MM.1S (cell line): Measurements from ENCODE around the gene ITCH.
"Not testable (repeated sequence)": the region's sequence is repeated elsewhere in the genome, so short reads cannot be mapped to it uniquely, and the experiment has no call there.

ENCODE experiments used
- DNase-seq: peaks from one replicate; pipeline ENCODE4 v3.0.0-alpha.2; 2015
- H2AFZ ChIP-seq: fragments of 300-600 bp; sonication (generic); 2 replicates; pipeline ENCODE4 v1.6.0; 2016; ENCODE audit warnings: antibody characterized with exemption, low read length
- H3F3A ChIP-seq: fragments of 300-600 bp; sonication (generic); 2 replicates; pipeline ENCODE4 v1.6.1; 2016; ENCODE audit warnings: mild to moderate bottlenecking, antibody characterized with exemption, low read length, moderate library complexity, mixed read lengths; ENCODE audit not compliant: insufficient read depth
- H3K27ac ChIP-seq: fragments of 300-600 bp; sonication (generic); 2 replicates; pipeline ENCODE4 v1.5.1; 2016; ENCODE audit warnings: mild to moderate bottlenecking, low read length
- H3K27me3 ChIP-seq: fragments of 300-600 bp; sonication (generic); replicated peaks from 2 replicates; pipeline ENCODE4 v1.6.0; 2016; ENCODE audit warnings: low read length; ENCODE audit not compliant: insufficient read depth
- H3K36me3 ChIP-seq: fragments of 300-600 bp; sonication (generic); replicated peaks from 2 replicates; pipeline ENCODE4 v1.6.1; 2016; ENCODE audit warnings: mild to moderate bottlenecking, low read length, mixed read lengths; ENCODE audit not compliant: insufficient read depth
- H3K4me1 ChIP-seq: fragments of 300-600 bp; sonication (generic); 2 replicates; pipeline ENCODE4 v1.6.1; 2016; ENCODE audit warnings: low read length, mixed read lengths
- H3K4me2 ChIP-seq: fragments of 300-600 bp; sonication (generic); 2 replicates; pipeline ENCODE4 v1.6.0; 2016; ENCODE audit warnings: low read depth, low read length
- H3K4me3 ChIP-seq: fragments of 300-600 bp; sonication (generic); 2 replicates; pipeline ENCODE4 v1.5.1; 2016; ENCODE audit warnings: low read length, mixed read lengths
- H3K79me2 ChIP-seq: fragments of 300-600 bp; sonication (generic); 2 replicates; pipeline ENCODE4 v1.6.1; 2016; ENCODE audit warnings: mixed run types, low read length, mixed read lengths
- H3K9ac ChIP-seq: fragments of 300-600 bp; sonication (generic); 2 replicates; pipeline ENCODE4 v1.6.1; 2016; ENCODE audit warnings: low read length, mixed read lengths
- H3K9me2 ChIP-seq: fragments of 300-600 bp; sonication (generic); replicated peaks from 2 replicates; pipeline ENCODE4 v1.6.1; 2016; ENCODE audit warnings: mild to moderate bottlenecking, low read length, mixed read lengths; ENCODE audit not compliant: insufficient read depth
- H3K9me3 ChIP-seq: fragments of 300-600 bp; sonication (generic); replicated peaks from 2 replicates; pipeline ENCODE4 v1.6.1; 2016; ENCODE audit warnings: mild to moderate bottlenecking, low read length, mixed read lengths; ENCODE audit not compliant: insufficient read depth
- H4K20me1 ChIP-seq: fragments of 300-600 bp; sonication (generic); 2 replicates; pipeline ENCODE4 v1.6.1; 2016; ENCODE audit warnings: mild to moderate bottlenecking, low read length, moderate library complexity, mixed read lengths; ENCODE audit not compliant: insufficient read depth
- CTCF ChIP-seq: fragments of 300-600 bp; sonication (generic); IDR thresholded peaks from 2 replicates; pipeline ENCODE4 v1.5.1; 2016; ENCODE audit warnings: antibody characterized with exemption, low read length, mixed read lengths
- EZH2 ChIP-seq: fragments of 300-600 bp; sonication (generic); optimal IDR thresholded peaks from 2 replicates; pipeline ENCODE3; 2017; ENCODE audit warnings: low read depth, mild to moderate bottlenecking, antibody characterized with exemption, low read length, mixed read lengths
- EZH2phosphoT487 ChIP-seq: fragments of 300-600 bp; sonication (generic); IDR thresholded peaks from 2 replicates; pipeline ENCODE4 v1.6.1; 2018; ENCODE audit warnings: antibody characterized with exemption, low read length

Gene ITCH

GRCh38 chr20:34402461-34402860 lies 39.4 kb downstream of the ITCH start:
- TF ChIP-seq EZH2phosphoT487 (no peak), EZH2 (no peak), CTCF (no peak)
- no peaks in the 10 kb centered on the region for H3K9me2 ChIP-seq
- peak overlapping the region; percentile 12; the same call in 1 of the 2 replicates for H3K4me2 ChIP-seq
- H3K79me2 ChIP-seq = peaks cover 84% of the 10 kb centered on the region
- no peak overlapping the region for H2AFZ ChIP-seq
- H3K36me3 ChIP-seq = no peaks in the 10 kb centered on the region; the same call in 1 of the 2 replicates
- peak overlapping the region; percentile 96; the same call in 1 of the 2 replicates for H3K27ac ChIP-seq
- H3K27me3 ChIP-seq = no peaks in the 10 kb centered on the region
- no peaks in the 10 kb centered on the region for H4K20me1 ChIP-seq
- H3K9ac ChIP-seq = no peak overlapping the region
- peaks cover 58% of the 10 kb centered on the region for H3K4me1 ChIP-seq
- no peaks in the 10 kb centered on the region for H3K9me3 ChIP-seq
- no peak overlapping the region for H3K4me3 ChIP-seq
- no peak for DNase-seq
- peaks cover 53% of the 10 kb centered on the region for H3F3A ChIP-seq

GRCh38 chr20:34403063-34403827 lies 40.2 kb downstream of the ITCH start:
- DNase-seq = peak; percentile 24
- Histone ChIP-seq H3K4me1 (peaks cover 66% of the 10 kb centered on the region), H3F3A (peaks cover 53% of the 10 kb centered on the region), H3K9me2 (no peaks in the 10 kb centered on the region), H4K20me1 (no peaks in the 10 kb centered on the region), H3K9me3 (no peaks in the 10 kb centered on the region), H3K79me2 (peaks cover 85% of the 10 kb centered on the region), H3K4me3 (peak overlapping the region; percentile 21), H3K9ac (peak overlapping the region; percentile 48; the same call in 1 of the 2 replicates), H3K4me2 (peak overlapping the region; percentile 53), H3K36me3 (no peaks in the 10 kb centered on the region), H2AFZ (no peak overlapping the region), H3K27me3 (no peaks in the 10 kb centered on the region), H3K27ac (peak overlapping the region; percentile 96)
- no peak for TF ChIP-seq EZH2

GRCh38 chr20:34403908-34404307 lies 40.8 kb downstream of the ITCH start:
- no peaks in the 10 kb centered on the region for H4K20me1 ChIP-seq
- peaks cover 72% of the 10 kb centered on the region for H3K4me1 ChIP-seq
- no peak for TF ChIP-seq EZH2
- H3K9ac ChIP-seq = peak overlapping the region; percentile 48; the same call in 1 of the 2 replicates
- no peaks in the 10 kb centered on the region for H3K9me3 ChIP-seq
- peak; percentile 44 for DNase-seq
- peaks cover 85% of the 10 kb centered on the region for H3K79me2 ChIP-seq
- H2AFZ ChIP-seq = no peak overlapping the region
- no peaks in the 10 kb centered on the region for H3K9me2 ChIP-seq
- no peak overlapping the region for H3K4me3 ChIP-seq
- peak overlapping the region; percentile 53; the same call in 1 of the 2 replicates for H3K4me2 ChIP-seq
- H3K27ac ChIP-seq = peak overlapping the region; percentile 96
- no peaks in the 10 kb centered on the region for H3K36me3 ChIP-seq
- H3F3A ChIP-seq = peaks cover 53% of the 10 kb centered on the region
- no peaks in the 10 kb centered on the region for H3K27me3 ChIP-seq

- Histone ChIP-seq H3K4me1 (peaks cover 72% of the 10 kb centered on the region), H3F3A (peaks cover 53% of the 10 kb centered on the region), H3K4me3 (no peak overlapping the region), H3K9me2 (no peaks in the 10 kb centered on the region), H3K36me3 (peaks cover 5% of the 10 kb centered on the region; the same call in 1 of the 2 replicates), H3K27ac (peak overlapping the region; percentile 96), H3K4me2 (peak overlapping the region; percentile 53; the same call in 1 of the 2 replicates), H4K20me1 (no peaks in the 10 kb centered on the region), H2AFZ (no peak overlapping the region), H3K27me3 (no peaks in the 10 kb centered on the region), H3K9ac (peak overlapping the region; percentile 39; the same call in 1 of the 2 replicates), H3K79me2 (peaks cover 85% of the 10 kb centered on the region), H3K9me3 (no peaks in the 10 kb centered on the region)
- TF ChIP-seq EZH2 (no peak), EZH2phosphoT487 (no peak), CTCF (no peak)
- DNase-seq = peak; percentile 12
Measured at GRCh38 chr20:34404803-34405202, 41.7 kb downstream of the ITCH start.

- Histone ChIP-seq H3K9ac (peak overlapping the region; percentile 39; the same call in 1 of the 2 replicates), H3K4me2 (peak overlapping the region; percentile 53; the same call in 1 of the 2 replicates), H3K79me2 (peaks cover 85% of the 10 kb centered on the region), H3K27ac (peak overlapping the region; percentile 96), H3F3A (peaks cover 53% of the 10 kb centered on the region), H3K4me1 (peaks cover 72% of the 10 kb centered on the region)
- H4K20me1 ChIP-seq, H2AFZ ChIP-seq, H3K9me2 ChIP-seq, H3K4me3 ChIP-seq, H3K9me3 ChIP-seq, H3K27me3 ChIP-seq, H3K36me3 ChIP-seq: not testable (repeated sequence)
- peak; percentile 93 for DNase-seq
Measured at GRCh38 chr20:34405247-34405651, 42.2 kb downstream of the ITCH start.

- peak; percentile 41 for DNase-seq
- 0 out of 2 replicates have a peak overlapping the region, but pooled peaks have one; percentile 15 for H3K4me3 ChIP-seq
- peaks cover 75% of the 10 kb centered on the region for H3K4me1 ChIP-seq
- peak overlapping the region; percentile 96 for H3K27ac ChIP-seq
- H3K36me3 ChIP-seq, H2AFZ ChIP-seq, H3K9me3 ChIP-seq, H4K20me1 ChIP-seq, H3K27me3 ChIP-seq, H3K9me2 ChIP-seq: not testable (repeated sequence)
- peaks cover 85% of the 10 kb centered on the region for H3K79me2 ChIP-seq
- peaks cover 53% of the 10 kb centered on the region for H3F3A ChIP-seq
- peak overlapping the region; percentile 53 for H3K4me2 ChIP-seq
- H3K9ac ChIP-seq = peak overlapping the region; percentile 37; the same call in 1 of the 2 replicates
Measured at GRCh38 chr20:34405942-34406341, 42.9 kb downstream of the ITCH start.
